ENCODE measurements around the gene MACROD2. TPM values are rescaled to one million over a fixed set of nuclear protein-coding genes. Genes with fewer than 3 reads are reported as not detected.

The MACROD2 gene
- total RNA-seq, 1 experiment from 2014 or later: 2.3 TPM

GRCh38 chr20:15201602-15202001, 1206.3 kb downstream of the MACROD2 start:
- DNase-seq (ENCODE audit: low spot score): no peak

GRCh38 chr20:15204234-15204633, 1208.9 kb downstream of the MACROD2 start:
- no peak for DNase-seq (ENCODE audit: low spot score)

- no peak for DNase-seq (ENCODE audit: low spot score)
These were observed 1209.7 kb downstream of the MACROD2 start for GRCh38 chr20:15205028-15205427.

GRCh38 chr20:15205719-15206118, 1210.4 kb downstream of the MACROD2 start:
- DNase-seq (ENCODE audit: low spot score): no peak

- DNase-seq (ENCODE audit: low spot score): no peak
These were observed 1214.2 kb downstream of the MACROD2 start for GRCh38 chr20:15209537-15209936.

GRCh38 chr20:15214051-15214450, 1218.7 kb downstream of the MACROD2 start:
- no peak for DNase-seq (ENCODE audit: low spot score)

GRCh38 chr20:15220009-15220656, 1224.8 kb downstream of the MACROD2 start:
- no peak for DNase-seq (ENCODE audit: low spot score)

- no peak for DNase-seq (ENCODE audit: low spot score)
These were observed 1225.7 kb downstream of the MACROD2 start for GRCh38 chr20:15220778-15221565.

GRCh38 chr20:15222502-15223330, 1227.4 kb downstream of the MACROD2 start:
- no peak for DNase-seq (ENCODE audit: low spot score)

- DNase-seq (ENCODE audit: low spot score): no peak
These were observed 1228.9 kb downstream of the MACROD2 start for GRCh38 chr20:15224199-15224598.

GRCh38 chr20:15227102-15227501, 1231.8 kb downstream of the MACROD2 start:
- no peak for DNase-seq (ENCODE audit: low spot score)

GRCh38 chr20:15232243-15232642, 1236.9 kb downstream of the MACROD2 start:
- DNase-seq (ENCODE audit: low spot score): no peak

GRCh38 chr20:15235471-15236198, 1240.3 kb downstream of the MACROD2 start:
- no peak for DNase-seq (ENCODE audit: low spot score)

GRCh38 chr20:15236812-15237211, 1241.5 kb downstream of the MACROD2 start:
- peak; percentile 36 for DNase-seq (ENCODE audit: low spot score)

GRCh38 chr20:15239542-15240206, 1244.4 kb downstream of the MACROD2 start:
- no peak for DNase-seq (ENCODE audit: low spot score)

- no peak for DNase-seq (ENCODE audit: low spot score)
These were observed 1245.5 kb downstream of the MACROD2 start for GRCh38 chr20:15240801-15241200.

- DNase-seq (ENCODE audit: low spot score): no peak
These were observed 1246.4 kb downstream of the MACROD2 start for GRCh38 chr20:15241681-15242080.

GRCh38 chr20:15242773-15243172, 1247.5 kb downstream of the MACROD2 start:
- DNase-seq (ENCODE audit: low spot score): no peak

GRCh38 chr20:15245896-15246295, 1250.6 kb downstream of the MACROD2 start:
- DNase-seq (ENCODE audit: low spot score): no peak

- DNase-seq (ENCODE audit: low spot score): no peak
These were observed 1253.5 kb downstream of the MACROD2 start for GRCh38 chr20:15248618-15249395.

Data from HT-29 (cell line).